ENCODE data around the gene CLEC4M.

The CLEC4M gene

GRCh38 chr19:7762719-7763293 lies at the start of gene CLEC4M:
CLEC4M (plus strand) TSS chr19:7763243; CDS start chr19:7763267, 24 bp downstream.
- DNase-seq = no peak

GRCh38 chr19:7715671-7716070 lies 47.4 kb upstream of the CLEC4M start:
- DNase-seq = no peak

GRCh38 chr19:7716762-7717161 lies 46.3 kb upstream of the CLEC4M start:
- DNase-seq = no peak

GRCh38 chr19:7718668-7719067 lies 44.4 kb upstream of the CLEC4M start:
- DNase-seq = no peak

- no peak for DNase-seq
Observed at GRCh38 chr19:7720351-7720750, 42.7 kb upstream of the CLEC4M start.

GRCh38 chr19:7722231-7722651 lies 40.8 kb upstream of the CLEC4M start:
- DNase-seq = no peak

GRCh38 chr19:7725791-7726190 lies 37.3 kb upstream of the CLEC4M start:
- DNase-seq = no peak

GRCh38 chr19:7729211-7729610 lies 33.8 kb upstream of the CLEC4M start:
- no peak for DNase-seq

- no peak for DNase-seq
Observed at GRCh38 chr19:7729831-7730285, 33.2 kb upstream of the CLEC4M start.

- DNase-seq = no peak
Observed at GRCh38 chr19:7730286-7731217, 32.5 kb upstream of the CLEC4M start.

- DNase-seq = no peak
Observed at GRCh38 chr19:7731218-7731595, 31.8 kb upstream of the CLEC4M start.

GRCh38 chr19:7731615-7732014 lies 31.4 kb upstream of the CLEC4M start:
- no peak for DNase-seq

GRCh38 chr19:7732045-7732444 lies 31.0 kb upstream of the CLEC4M start, which contains the start of gene CLEC4G:
CLEC4G (minus strand) TSS chr19:7732110; CDS start chr19:7732102, 8 bp downstream.
- no peak for DNase-seq

GRCh38 chr19:7733376-7733775 lies 29.7 kb upstream of the CLEC4M start:
- DNase-seq = no peak

GRCh38 chr19:7734220-7735203 lies 28.5 kb upstream of the CLEC4M start:
- no peak for DNase-seq

- DNase-seq = no peak
Observed at GRCh38 chr19:7736148-7736547, 26.9 kb upstream of the CLEC4M start.

GRCh38 chr19:7737215-7737614 lies 25.8 kb upstream of the CLEC4M start:
- no peak for DNase-seq

GRCh38 chr19:7738023-7738422 lies 25.0 kb upstream of the CLEC4M start:
- DNase-seq = no peak

GRCh38 chr19:7739211-7739755 lies 23.8 kb upstream of the CLEC4M start:
- no peak for DNase-seq

- no peak for DNase-seq
Observed at GRCh38 chr19:7739801-7740681, 23.0 kb upstream of the CLEC4M start.

GRCh38 chr19:7740682-7741054 lies 22.4 kb upstream of the CLEC4M start:
- DNase-seq = no peak

GRCh38 chr19:7742575-7742974 lies 20.5 kb upstream of the CLEC4M start:
- no peak for DNase-seq
